HEK293 (cell line): ENCODE results near the gene DNAH12.

Experiments
- CTCF ChIA-PET: fragments of 350-600 bp; formaldehyde crosslinking; extraction: SDS; loops from one replicate; lab custom pipeline; 2021; ENCODE audit warnings: antibody characterized with exemption; lab: Yijun Ruan, JAX
- POLR2A ChIA-PET: fragments of 300-600 bp; formaldehyde crosslinking; extraction: SDS; loops from one replicate; lab custom pipeline; 2020; ENCODE audit warnings: antibody characterized with exemption, inconsistent platforms; lab: Yijun Ruan, JAX
- H3K27ac ChIP-seq: fragments of 200-500 bp; sonication (Bioruptor generic); 2 replicates; pipeline ENCODE4 v1.5.1; 2014; ENCODE audit warnings: low read depth, low read length, control low read depth, inconsistent platforms; ENCODE audit errors: extremely low read depth
- H3K36me3 ChIP-seq, 2 experiments: fragments of 200-500 bp in 1 of 2; sonication (Bioruptor generic) in 1 of 2; 1 replicate in 1 of 2; 2 replicates in 1 of 2; pipeline ENCODE4 v1.5.1; 2014 to 2017; ENCODE audit warnings: inconsistent platforms in 2 of 2, low read length in 2 of 2; ENCODE audit not compliant: control insufficient read depth in 2 of 2, insufficient read depth in 1 of 2
- H3K4me1 ChIP-seq: fragments of 200-500 bp; sonication (Bioruptor generic); 2 replicates; pipeline ENCODE4 v1.5.1; 2014; ENCODE audit warnings: mild to moderate bottlenecking, low read length, inconsistent platforms; ENCODE audit not compliant: control insufficient read depth, insufficient read depth
- H3K4me3 ChIP-seq: 2 replicates; pipeline ENCODE4 v1.5.1; 2011; ENCODE audit warnings: low read depth, mild to moderate bottlenecking, control low read depth, low read length, moderate library complexity
- H3K9me3 ChIP-seq: fragments of 200-500 bp; sonication (Bioruptor generic); 2 replicates; pipeline ENCODE4 v1.5.1; 2014; ENCODE audit warnings: low read depth, low read length, inconsistent platforms; ENCODE audit not compliant: control insufficient read depth, insufficient read depth
- GLIS1 ChIP-seq: fragments of 450-650 bp; formaldehyde crosslinking; IDR thresholded peaks from 2 replicates; pipeline ENCODE4 v1.5.1; 2016; ENCODE audit warnings: missing biosample characterization, missing genetic modification characterization
- MZF1 ChIP-seq: fragments of 450-650 bp; formaldehyde crosslinking; IDR thresholded peaks from 2 replicates; pipeline ENCODE4 v1.5.1; 2017; ENCODE audit warnings: missing biosample characterization, missing genetic modification characterization, borderline replicate concordance
- SP3 ChIP-seq: fragments of 450-650 bp; formaldehyde crosslinking; IDR thresholded peaks from 2 replicates; pipeline ENCODE4 v1.5.1; 2016; ENCODE audit warnings: missing biosample characterization, missing genetic modification characterization
- SP7 ChIP-seq: fragments of 450-650 bp; formaldehyde crosslinking; IDR thresholded peaks from 2 replicates; pipeline ENCODE4 v1.5.1; 2016; ENCODE audit warnings: missing biosample characterization, missing genetic modification characterization
- ZBTB20 ChIP-seq: fragments of 450-650 bp; formaldehyde crosslinking; IDR thresholded peaks from 2 replicates; pipeline ENCODE4 v1.5.1; 2016; ENCODE audit warnings: missing biosample characterization, missing genetic modification characterization
- ZNF114 ChIP-seq: fragments of 450-650 bp; formaldehyde crosslinking; IDR thresholded peaks from 2 replicates; pipeline ENCODE4 v1.5.0; 2017; ENCODE audit warnings: missing biosample characterization, missing genetic modification characterization
- ZNF140 ChIP-seq: fragments of 450-650 bp; formaldehyde crosslinking; IDR thresholded peaks from 2 replicates; pipeline ENCODE4 v1.5.1; 2016; ENCODE audit warnings: missing biosample characterization, missing genetic modification characterization
- ZNF148 ChIP-seq: fragments of 450-650 bp; formaldehyde crosslinking; IDR thresholded peaks from 2 replicates; pipeline ENCODE4 v1.5.0; 2017; ENCODE audit warnings: missing biosample characterization, missing genetic modification characterization, borderline replicate concordance
- ZNF157 ChIP-seq: fragments of 450-650 bp; formaldehyde crosslinking; IDR thresholded peaks from 2 replicates; pipeline ENCODE4 v1.5.1; 2016; ENCODE audit warnings: missing biosample characterization, missing genetic modification characterization
- ZNF580 ChIP-seq: fragments of 450-650 bp; formaldehyde crosslinking; IDR thresholded peaks from 2 replicates; pipeline ENCODE4 v1.5.1; 2016; ENCODE audit warnings: missing biosample characterization, missing genetic modification characterization
- ZNF654 ChIP-seq: fragments of 450-650 bp; formaldehyde crosslinking; IDR thresholded peaks from 2 replicates; pipeline ENCODE4 v1.5.1; 2016; ENCODE audit warnings: low read depth, missing biosample characterization, missing genetic modification characterization
- ZNF677 ChIP-seq: fragments of 450-650 bp; IDR thresholded peaks from 2 replicates; pipeline ENCODE4 v1.5.0; 2018; ENCODE audit warnings: missing biosample characterization, mild to moderate bottlenecking, missing genetic modification characterization, moderate library complexity
- ZNF707 ChIP-seq: fragments of 450-650 bp; formaldehyde crosslinking; IDR thresholded peaks from 2 replicates; pipeline ENCODE4 v1.5.1; 2016; ENCODE audit warnings: missing biosample characterization, missing genetic modification characterization
- ZNF76 ChIP-seq: fragments of 450-650 bp; formaldehyde crosslinking; IDR thresholded peaks from 2 replicates; pipeline ENCODE4; 2016; ENCODE audit warnings: low read depth, missing biosample characterization, missing genetic modification characterization, borderline replicate concordance
- TF ChIP-seq, protein P1 (sequence below): fragments of 450-650 bp; formaldehyde crosslinking; IDR thresholded peaks from 2 replicates; pipeline ENCODE4 v1.5.1; 2016; ENCODE audit warnings: missing biosample characterization, missing genetic modification characterization
- TF ChIP-seq, protein P2 (sequence below): fragments of 450-650 bp; formaldehyde crosslinking; IDR thresholded peaks from 2 replicates; pipeline ENCODE4 v1.5.1; 2016; ENCODE audit warnings: missing biosample characterization, missing genetic modification characterization

Gene DNAH12

DNA sequence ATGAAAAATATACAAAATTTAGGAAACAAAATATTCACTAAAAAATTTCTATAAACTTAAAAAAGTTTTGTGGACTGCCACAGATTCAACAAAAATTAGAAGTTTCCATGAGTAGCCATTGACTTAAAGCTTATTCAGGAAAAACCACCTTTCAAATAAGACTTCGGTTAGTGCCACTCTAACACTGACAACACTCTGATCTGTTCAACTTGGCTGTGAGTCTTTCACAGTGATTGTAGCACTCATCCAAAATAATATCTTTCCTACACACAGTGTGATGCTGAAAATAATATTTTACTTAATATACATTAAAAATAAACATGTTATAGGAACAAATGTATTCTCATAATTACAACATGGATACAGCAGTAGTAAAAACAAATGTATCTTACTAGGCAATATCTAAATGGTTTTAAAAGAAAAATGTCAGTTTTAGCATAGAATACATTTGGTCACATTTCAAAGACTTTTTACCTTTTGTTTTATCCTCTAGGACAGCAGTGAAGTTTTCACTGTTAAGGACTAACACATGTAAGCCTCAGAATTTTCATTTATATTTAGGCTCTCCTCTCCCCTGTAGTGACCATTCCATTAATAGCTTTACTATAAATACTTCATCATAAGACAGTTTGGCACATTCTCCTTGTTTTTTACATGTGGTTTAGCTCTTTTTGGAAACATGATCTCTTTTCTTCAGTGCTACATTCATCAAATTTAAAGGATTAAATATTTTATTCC is 251.8 kb downstream of the DNAH12 start, which contains the start of gene ASB14:
TSS of gene ASB14 (minus strand) at position 527 of the 738 bp plus-strand sequence. CDS start 652 bp downstream, outside the sequence.
- ChIA-PET CTCF (no interaction called here), POLR2A (no interaction called here)
- Histone ChIP-seq H3K27ac (no peak within 1 kb of the TSS), H3K9me3 (no peaks in the 10 kb centered on the region), H3K4me1 (no peaks in the 10 kb centered on the region), H3K36me3 (no peaks in the 10 kb centered on the region), H3K4me3 (no peak within 1 kb of the TSS)
- TF ChIP-seq GLIS1 (tag by site-specific recombination) = no peak

GRCh38 chr3:57288403-57288802 is 255.7 kb downstream of the DNAH12 start:
- TF ChIP-seq ZNF76 (tag by site-specific recombination) = no peak
- TF ChIP-seq ZBTB20 (tag by site-specific recombination) = no peak
- Histone ChIP-seq H3K4me1 (no peaks in the 10 kb centered on the region), H3K9me3 (no peaks in the 10 kb centered on the region), H3K36me3 (no peaks in the 10 kb centered on the region), H3K27ac (no peak overlapping the region), H3K4me3 (no peak overlapping the region)
- ChIA-PET POLR2A (no interaction called here), CTCF (no interaction called here)

- H3K4me1 ChIP-seq = no peaks in the 10 kb centered on the region
- H3K36me3 ChIP-seq = no peaks in the 10 kb centered on the region
- no peak overlapping the region for H3K27ac ChIP-seq
- H3K9me3 ChIP-seq = no peaks in the 10 kb centered on the region
- H3K4me3 ChIP-seq = no peak overlapping the region
- POLR2A ChIA-PET = no interaction called here
- CTCF ChIA-PET = interaction anchor here (0.5 kb wide), 1 partner anchor 59 kb away, joined by 3 read pairs; no protein-coding TSS in a partner anchor
- no peak for TF ChIP-seq ZNF148
- no peak for TF ChIP-seq SP3 (tag by site-specific recombination)
- no peak for TF ChIP-seq SP7
- no peak for TF ChIP-seq ZNF157 (tag by site-specific recombination)
- TF ChIP-seq, protein P1, sequence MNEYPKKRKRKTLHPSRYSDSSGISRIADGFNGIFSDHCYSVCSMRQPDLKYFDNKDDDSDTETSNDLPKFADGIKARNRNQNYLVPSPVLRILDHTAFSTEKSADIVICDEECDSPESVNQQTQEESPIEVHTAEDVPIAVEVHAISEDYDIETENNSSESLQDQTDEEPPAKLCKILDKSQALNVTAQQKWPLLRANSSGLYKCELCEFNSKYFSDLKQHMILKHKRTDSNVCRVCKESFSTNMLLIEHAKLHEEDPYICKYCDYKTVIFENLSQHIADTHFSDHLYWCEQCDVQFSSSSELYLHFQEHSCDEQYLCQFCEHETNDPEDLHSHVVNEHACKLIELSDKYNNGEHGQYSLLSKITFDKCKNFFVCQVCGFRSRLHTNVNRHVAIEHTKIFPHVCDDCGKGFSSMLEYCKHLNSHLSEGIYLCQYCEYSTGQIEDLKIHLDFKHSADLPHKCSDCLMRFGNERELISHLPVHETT (tag by site-specific recombination) = no peak
- no peak for TF ChIP-seq ZNF677 (tag by site-specific recombination)
- TF ChIP-seq ZNF654 = no peak
- no peak for TF ChIP-seq ZNF707 (tag by site-specific recombination)
- TF ChIP-seq, protein P2, sequence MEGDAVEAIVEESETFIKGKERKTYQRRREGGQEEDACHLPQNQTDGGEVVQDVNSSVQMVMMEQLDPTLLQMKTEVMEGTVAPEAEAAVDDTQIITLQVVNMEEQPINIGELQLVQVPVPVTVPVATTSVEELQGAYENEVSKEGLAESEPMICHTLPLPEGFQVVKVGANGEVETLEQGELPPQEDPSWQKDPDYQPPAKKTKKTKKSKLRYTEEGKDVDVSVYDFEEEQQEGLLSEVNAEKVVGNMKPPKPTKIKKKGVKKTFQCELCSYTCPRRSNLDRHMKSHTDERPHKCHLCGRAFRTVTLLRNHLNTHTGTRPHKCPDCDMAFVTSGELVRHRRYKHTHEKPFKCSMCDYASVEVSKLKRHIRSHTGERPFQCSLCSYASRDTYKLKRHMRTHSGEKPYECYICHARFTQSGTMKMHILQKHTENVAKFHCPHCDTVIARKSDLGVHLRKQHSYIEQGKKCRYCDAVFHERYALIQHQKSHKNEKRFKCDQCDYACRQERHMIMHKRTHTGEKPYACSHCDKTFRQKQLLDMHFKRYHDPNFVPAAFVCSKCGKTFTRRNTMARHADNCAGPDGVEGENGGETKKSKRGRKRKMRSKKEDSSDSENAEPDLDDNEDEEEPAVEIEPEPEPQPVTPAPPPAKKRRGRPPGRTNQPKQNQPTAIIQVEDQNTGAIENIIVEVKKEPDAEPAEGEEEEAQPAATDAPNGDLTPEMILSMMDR (tag by site-specific recombination) = no peak
- TF ChIP-seq ZNF114 (tag by site-specific recombination) = no peak
- TF ChIP-seq MZF1 = no peak
- TF ChIP-seq ZNF140 (tag by site-specific recombination) = no peak
- no peak for TF ChIP-seq ZNF580 (tag by site-specific recombination)
Observed at GRCh38 chr3:57287205-57287604, 256.9 kb downstream of the DNAH12 start.
